PFSK-1 (cell line): ENCODE data around the gene SHF.

Source experiments
- FOXP2 ChIP-seq: optimal IDR thresholded peaks from 2 replicates; pipeline ENCODE3; 2011; ENCODE audit warnings: borderline replicate concordance, control low read depth, inconsistent platforms; ENCODE audit not compliant: insufficient read depth; ENCODE audit errors: extremely low read length, extremely low read depth
- POLR2AphosphoS5 ChIP-seq: IDR thresholded peaks from 2 replicates; pipeline ENCODE4 v1.6.1; 2012; ENCODE audit warnings: low read depth, mild to moderate bottlenecking, control low read depth, low read length, moderate library complexity
- SIN3A ChIP-seq: IDR thresholded peaks from 2 replicates; pipeline ENCODE4 v1.6.1; 2012; ENCODE audit warnings: mild to moderate bottlenecking, low read length, moderate library complexity, borderline replicate concordance; ENCODE audit not compliant: insufficient read depth
- TAF1 ChIP-seq: IDR thresholded peaks from 2 replicates; pipeline ENCODE4 v1.6.1; 2012; ENCODE audit warnings: low read length, control low read depth, borderline replicate concordance; ENCODE audit not compliant: insufficient read depth
- TF ChIP-seq, protein P1 (sequence below), 2 experiments: IDR thresholded peaks; 2 replicates each; pipeline versions ENCODE4 v1.6.1 to v1.8.0; 2011 to 2012; ENCODE audit warnings: low read depth in 2 of 2, low read length in 2 of 2, control low read depth in 1 of 2, inconsistent platforms in 1 of 2, mild to moderate bottlenecking in 1 of 2, moderate library complexity in 1 of 2; ENCODE audit not compliant: insufficient read depth in 1 of 2

SHF gene

GRCh38 chr15:45171912-45172311 lies 15.9 kb downstream of the SHF start:
- TF ChIP-seq SIN3A (no peak), POLR2AphosphoS5 (no peak), TAF1 (no peak)
- TF ChIP-seq, protein P1, sequence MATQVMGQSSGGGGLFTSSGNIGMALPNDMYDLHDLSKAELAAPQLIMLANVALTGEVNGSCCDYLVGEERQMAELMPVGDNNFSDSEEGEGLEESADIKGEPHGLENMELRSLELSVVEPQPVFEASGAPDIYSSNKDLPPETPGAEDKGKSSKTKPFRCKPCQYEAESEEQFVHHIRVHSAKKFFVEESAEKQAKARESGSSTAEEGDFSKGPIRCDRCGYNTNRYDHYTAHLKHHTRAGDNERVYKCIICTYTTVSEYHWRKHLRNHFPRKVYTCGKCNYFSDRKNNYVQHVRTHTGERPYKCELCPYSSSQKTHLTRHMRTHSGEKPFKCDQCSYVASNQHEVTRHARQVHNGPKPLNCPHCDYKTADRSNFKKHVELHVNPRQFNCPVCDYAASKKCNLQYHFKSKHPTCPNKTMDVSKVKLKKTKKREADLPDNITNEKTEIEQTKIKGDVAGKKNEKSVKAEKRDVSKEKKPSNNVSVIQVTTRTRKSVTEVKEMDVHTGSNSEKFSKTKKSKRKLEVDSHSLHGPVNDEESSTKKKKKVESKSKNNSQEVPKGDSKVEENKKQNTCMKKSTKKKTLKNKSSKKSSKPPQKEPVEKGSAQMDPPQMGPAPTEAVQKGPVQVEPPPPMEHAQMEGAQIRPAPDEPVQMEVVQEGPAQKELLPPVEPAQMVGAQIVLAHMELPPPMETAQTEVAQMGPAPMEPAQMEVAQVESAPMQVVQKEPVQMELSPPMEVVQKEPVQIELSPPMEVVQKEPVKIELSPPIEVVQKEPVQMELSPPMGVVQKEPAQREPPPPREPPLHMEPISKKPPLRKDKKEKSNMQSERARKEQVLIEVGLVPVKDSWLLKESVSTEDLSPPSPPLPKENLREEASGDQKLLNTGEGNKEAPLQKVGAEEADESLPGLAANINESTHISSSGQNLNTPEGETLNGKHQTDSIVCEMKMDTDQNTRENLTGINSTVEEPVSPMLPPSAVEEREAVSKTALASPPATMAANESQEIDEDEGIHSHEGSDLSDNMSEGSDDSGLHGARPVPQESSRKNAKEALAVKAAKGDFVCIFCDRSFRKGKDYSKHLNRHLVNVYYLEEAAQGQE (IDR thresholded peaks at IDR 0.05; ENCODE audit: insufficient read depth in 1 of 2, low read depth in 2 of 2, low read length in 2 of 2), result no peak

- TF ChIP-seq, protein P1 (IDR thresholded peaks at IDR 0.05; ENCODE audit: insufficient read depth in 1 of 2, low read depth in 2 of 2, low read length in 2 of 2), result no peak
- TF ChIP-seq SIN3A (no peak), TAF1 (no peak), FOXP2 (no peak), POLR2AphosphoS5 (no peak)
Measured at GRCh38 chr15:45169608-45170480, 17.9 kb downstream of the SHF start.

- TF ChIP-seq SIN3A (no peak), POLR2AphosphoS5 (no peak), TAF1 (no peak), FOXP2 (no peak)
- TF ChIP-seq, protein P1 (IDR thresholded peaks at IDR 0.05; ENCODE audit: insufficient read depth in 1 of 2, low read depth in 2 of 2, low read length in 2 of 2), result no peak
Measured at GRCh38 chr15:45168751-45169551, 18.8 kb downstream of the SHF start.

DNA sequence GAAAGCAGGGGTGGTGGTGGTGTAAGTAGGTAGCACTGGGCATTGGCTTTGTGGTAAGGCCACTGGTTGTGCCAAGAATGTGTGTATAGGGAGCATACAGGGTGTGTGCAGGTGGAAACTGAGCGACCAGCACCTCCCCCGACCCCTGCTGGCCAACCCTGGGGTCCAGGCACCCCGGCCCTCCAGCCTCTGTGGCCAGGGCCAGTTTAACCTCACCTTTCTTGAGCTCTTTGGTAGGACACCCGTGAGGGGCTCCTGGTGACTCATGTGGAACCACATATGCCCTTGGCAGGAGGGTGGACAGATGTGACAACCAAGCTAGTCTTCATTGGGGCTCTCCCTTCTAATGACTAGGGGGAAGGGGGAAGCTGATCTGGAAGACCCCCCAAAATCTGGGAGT lies 19.5 kb downstream of the SHF start:
- TF ChIP-seq, protein P1 (IDR thresholded peaks at IDR 0.05; ENCODE audit: insufficient read depth in 1 of 2, low read depth in 2 of 2, low read length in 2 of 2), result no peak
- TF ChIP-seq FOXP2, result no peak
- TF ChIP-seq TAF1, result no peak
- no peak for TF ChIP-seq POLR2AphosphoS5
- TF ChIP-seq SIN3A, result no peak
